Dendritic cell treated with granulocyte-macrophage colony-stimulating factor and Interleukin-4, amounts not matched to agents 40 ng/mL and 50 ng/mL, for 4 days (primary cell): Measurements from ENCODE around the gene GDF15.

Source experiments
- H3K27ac Mint-ChIP-seq: one replicate; pipeline ENCODE4 v1.8.0; 2022; ENCODE audit warnings: mild to moderate bottlenecking, mixed read lengths
- H3K27me3 Mint-ChIP-seq: one replicate; pipeline ENCODE4 v1.8.0; 2022; ENCODE audit warnings: mild to moderate bottlenecking, mixed read lengths
- H3K36me3 Mint-ChIP-seq: one replicate; pipeline ENCODE4 v1.8.0; 2022; ENCODE audit warnings: low read depth, mixed read lengths
- H3K4me1 Mint-ChIP-seq: one replicate; pipeline ENCODE4 v1.8.0; 2022; ENCODE audit warnings: low read depth, mixed read lengths
- H3K4me3 Mint-ChIP-seq: one replicate; pipeline ENCODE4 v1.8.0; 2022; ENCODE audit warnings: mild to moderate bottlenecking, moderate library complexity, mixed read lengths
- H3K9me3 Mint-ChIP-seq: one replicate; pipeline ENCODE4 v1.8.0; 2022; ENCODE audit warnings: mixed read lengths
- intact Hi-C: fragments of 100-400 bp; cut with micrococcal nuclease; formaldehyde crosslinking; loops from one replicate; pipeline ENCODE4 v1.15.0; 2022

GDF15 gene

DNA sequence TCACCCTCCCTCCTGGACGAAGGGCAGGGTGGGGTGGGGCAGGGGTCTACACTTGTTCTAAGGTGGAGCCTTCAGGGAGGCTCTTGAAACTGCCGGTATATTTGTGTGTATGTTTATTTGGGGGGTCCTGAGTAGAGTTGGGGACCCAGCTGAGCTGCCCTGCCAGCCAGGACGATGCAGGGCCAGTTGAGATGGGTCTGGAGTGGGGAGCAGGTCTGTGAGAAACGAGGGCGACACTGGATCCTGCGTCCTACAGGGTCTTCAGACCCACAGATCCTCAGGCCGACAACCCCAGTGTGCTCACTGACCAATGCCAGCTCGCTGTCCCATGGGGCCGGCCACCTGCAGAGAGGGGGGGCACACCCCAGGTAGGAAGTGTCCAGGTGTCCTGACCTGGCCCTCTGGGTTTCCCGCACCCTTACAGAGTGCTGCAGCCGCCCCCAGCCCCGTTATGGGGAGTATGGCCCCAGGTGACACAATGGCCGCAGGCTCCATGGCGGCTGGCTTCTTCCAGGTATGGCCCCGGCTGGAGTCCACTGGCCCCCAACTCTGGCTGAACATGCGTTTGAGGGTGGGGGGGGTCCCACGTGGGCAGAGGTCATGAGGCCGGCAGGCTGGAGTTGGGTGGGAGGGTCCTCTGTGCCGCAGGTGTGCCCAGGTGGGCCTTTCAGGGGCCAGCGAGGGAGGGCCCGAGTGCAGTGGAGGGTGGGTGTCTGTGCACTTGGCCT lies 44.6 kb downstream of the GDF15 start:
- no peaks in the 10 kb centered on the region for H3K9me3 Mint-ChIP-seq
- peaks cover 17% of the 10 kb centered on the region for H3K27me3 Mint-ChIP-seq
- intact Hi-C loops = no loop called here
- peaks cover 60% of the 10 kb centered on the region for H3K4me1 Mint-ChIP-seq
- peaks cover 74% of the 10 kb centered on the region for H3K36me3 Mint-ChIP-seq
- no peak overlapping the region for H3K27ac Mint-ChIP-seq
- H3K4me3 Mint-ChIP-seq = no peak overlapping the region

DNA sequence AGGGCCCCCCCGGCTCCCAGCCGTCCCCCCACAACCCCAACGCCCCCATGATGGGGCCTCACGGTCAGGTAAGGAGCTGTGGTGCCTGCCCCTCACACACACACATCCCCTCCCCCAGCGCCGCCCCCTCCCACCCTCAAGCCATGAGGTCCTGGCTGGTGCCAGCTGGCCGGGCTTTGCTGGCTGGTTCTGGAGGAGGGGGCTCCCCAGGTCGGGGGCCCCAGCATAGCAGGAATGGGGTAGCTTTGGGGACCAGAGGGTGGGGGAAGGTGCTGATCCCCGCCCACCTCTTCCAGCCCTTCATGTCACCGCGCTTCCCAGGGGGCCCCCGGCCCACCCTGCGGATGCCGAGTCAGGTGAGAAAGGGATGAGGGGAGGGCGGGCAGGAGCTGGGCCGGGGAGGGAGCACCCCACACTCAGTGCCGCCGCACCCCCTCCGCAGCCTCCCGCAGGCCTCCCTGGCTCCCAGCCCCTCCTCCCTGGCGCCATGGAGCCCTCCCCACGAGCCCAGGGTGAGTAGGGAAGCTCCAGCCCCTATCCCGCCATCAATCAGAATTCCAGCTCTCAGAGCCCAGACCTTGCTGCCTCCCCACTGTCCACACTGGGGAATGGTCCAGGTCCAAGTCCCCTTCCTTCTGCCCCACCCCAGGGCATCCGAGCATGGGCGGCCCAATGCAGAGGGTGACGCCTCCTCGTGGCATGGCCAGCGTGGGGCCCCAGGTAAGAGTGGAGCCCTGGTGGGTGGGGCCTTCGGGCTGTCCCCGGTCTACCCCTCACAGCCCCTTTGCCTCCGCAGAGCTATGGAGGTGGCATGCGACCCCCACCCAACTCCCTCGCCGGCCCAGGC lies 45.6 kb downstream of the GDF15 start:
- peaks cover 60% of the 10 kb centered on the region for H3K4me1 Mint-ChIP-seq
- intact Hi-C loops = no loop called here
- H3K27ac Mint-ChIP-seq = no peak overlapping the region
- no peak overlapping the region for H3K4me3 Mint-ChIP-seq
- peaks cover 23% of the 10 kb centered on the region for H3K27me3 Mint-ChIP-seq
- H3K36me3 Mint-ChIP-seq = peaks cover 77% of the 10 kb centered on the region
- no peaks in the 10 kb centered on the region for H3K9me3 Mint-ChIP-seq

DNA sequence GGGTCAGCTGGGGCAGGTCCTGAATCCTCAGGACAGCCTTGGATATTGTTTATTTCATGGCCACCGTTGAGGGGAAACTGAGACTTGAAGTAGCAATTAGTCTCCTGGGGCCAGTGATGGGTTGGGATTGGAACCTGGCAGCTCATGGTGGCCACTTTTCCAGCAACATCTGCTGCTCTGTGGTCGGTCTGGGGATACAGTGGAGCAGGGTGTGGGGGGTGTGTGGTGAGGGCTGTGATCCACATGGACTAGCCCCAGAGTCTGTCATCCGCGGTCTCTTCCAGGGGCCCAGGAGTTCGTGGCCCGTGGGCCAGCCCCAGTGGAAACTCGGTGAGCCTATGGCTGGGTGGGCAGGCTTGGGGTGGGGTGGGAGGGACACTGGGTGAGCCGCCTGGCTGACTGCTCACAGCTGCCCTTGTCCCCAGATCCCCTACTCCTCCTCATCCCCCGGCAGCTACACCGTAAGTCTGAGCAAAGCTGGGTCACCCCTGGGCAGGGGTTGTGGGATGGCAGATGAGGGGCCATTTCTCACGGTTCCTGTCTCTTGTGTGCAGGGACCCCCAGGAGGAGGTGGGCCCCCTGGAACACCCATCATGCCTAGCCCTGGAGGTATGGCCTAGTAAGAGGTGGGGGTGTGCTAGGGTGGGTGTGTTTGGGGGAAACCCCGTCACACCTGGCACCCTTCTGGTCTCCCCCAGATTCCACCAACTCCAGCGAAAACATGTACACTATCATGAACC lies 46.5 kb downstream of the GDF15 start:
- Mint-ChIP-seq H3K27ac (no peak overlapping the region), H3K4me1 (peaks cover 62% of the 10 kb centered on the region), H3K27me3 (peaks cover 27% of the 10 kb centered on the region), H3K9me3 (no peaks in the 10 kb centered on the region), H3K4me3 (peak overlapping the region; percentile 37), H3K36me3 (peaks cover 69% of the 10 kb centered on the region)
- intact Hi-C loops = no loop called here

DNA sequence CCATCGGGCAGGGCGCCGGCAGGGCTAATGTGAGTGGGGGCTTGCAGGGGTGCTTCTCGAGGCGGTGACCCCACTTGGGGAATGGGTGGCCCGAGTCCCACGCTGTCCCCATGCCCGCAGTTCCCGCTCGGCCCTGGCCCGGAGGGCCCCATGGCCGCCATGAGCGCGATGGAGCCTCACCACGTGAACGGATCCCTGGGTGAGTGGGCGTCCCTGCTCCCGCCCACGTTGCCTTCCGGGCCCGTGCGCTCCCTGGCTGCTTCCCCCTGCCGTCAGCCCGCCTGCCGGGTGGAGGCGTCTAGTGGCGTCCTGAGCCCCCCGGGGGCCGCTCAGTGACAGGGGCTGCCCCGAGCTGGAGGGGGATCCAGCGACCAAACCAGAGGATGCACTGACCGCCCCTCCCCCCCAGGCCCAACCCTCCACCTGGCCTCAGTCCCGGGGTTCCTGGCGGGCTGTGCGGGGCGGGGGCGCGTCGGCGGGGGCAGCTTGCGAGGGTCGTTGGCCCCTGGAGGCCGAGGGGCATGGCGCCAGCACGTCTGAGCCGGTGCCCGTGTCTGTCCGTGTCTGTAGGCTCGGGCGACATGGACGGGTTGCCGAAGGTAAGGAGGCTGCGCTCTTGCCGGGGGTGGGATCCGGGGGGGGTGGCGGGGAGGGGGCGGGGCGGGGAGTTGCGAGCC lies 47.2 kb downstream of the GDF15 start:
- intact Hi-C loops = no loop called here
- H3K9me3 Mint-ChIP-seq = no peaks in the 10 kb centered on the region
- H3K4me3 Mint-ChIP-seq = peak overlapping the region; percentile 37
- peaks cover 60% of the 10 kb centered on the region for H3K4me1 Mint-ChIP-seq
- peaks cover 62% of the 10 kb centered on the region for H3K36me3 Mint-ChIP-seq
- H3K27me3 Mint-ChIP-seq = peaks cover 33% of the 10 kb centered on the region
- no peak overlapping the region for H3K27ac Mint-ChIP-seq

DNA sequence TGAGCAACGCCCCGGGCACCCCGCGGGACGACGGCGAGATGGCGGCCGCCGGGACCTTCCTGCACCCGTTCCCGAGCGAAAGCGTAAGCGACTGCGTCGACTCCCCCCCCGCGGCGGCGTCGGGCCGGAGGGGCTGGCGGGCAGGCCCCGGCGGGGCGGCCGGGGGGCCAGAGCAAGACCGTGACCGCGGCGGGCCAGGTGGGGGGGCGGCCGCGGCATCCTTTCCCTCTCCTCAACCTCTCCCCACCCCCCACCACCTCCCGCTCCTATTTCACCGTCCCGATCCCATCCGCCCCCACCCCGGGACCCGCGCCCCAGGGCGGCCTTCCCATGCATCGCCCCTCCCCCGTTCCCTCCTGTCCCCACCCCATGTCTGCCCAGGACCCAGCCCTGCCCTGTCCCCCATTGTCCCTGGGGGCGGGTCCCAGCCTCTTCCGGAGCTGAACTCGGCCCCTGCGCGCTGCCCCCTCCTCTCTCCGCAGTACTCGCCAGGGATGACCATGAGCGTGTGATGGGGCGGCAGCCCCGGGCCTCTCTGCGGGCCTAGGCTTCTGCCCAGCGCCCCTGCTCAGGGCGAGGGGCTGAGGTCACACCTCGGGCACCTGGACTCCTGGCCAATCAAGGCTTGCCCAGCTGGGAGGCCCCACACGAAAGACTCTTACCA lies 47.9 kb downstream of the GDF15 start:
- no peaks in the 10 kb centered on the region for H3K9me3 Mint-ChIP-seq
- peak overlapping the region; percentile 70 for H3K27ac Mint-ChIP-seq
- H3K36me3 Mint-ChIP-seq = peaks cover 58% of the 10 kb centered on the region
- H3K27me3 Mint-ChIP-seq = peaks cover 40% of the 10 kb centered on the region
- intact Hi-C loops = no loop called here
- peak overlapping the region; percentile 65 for H3K4me3 Mint-ChIP-seq
- peaks cover 62% of the 10 kb centered on the region for H3K4me1 Mint-ChIP-seq

DNA sequence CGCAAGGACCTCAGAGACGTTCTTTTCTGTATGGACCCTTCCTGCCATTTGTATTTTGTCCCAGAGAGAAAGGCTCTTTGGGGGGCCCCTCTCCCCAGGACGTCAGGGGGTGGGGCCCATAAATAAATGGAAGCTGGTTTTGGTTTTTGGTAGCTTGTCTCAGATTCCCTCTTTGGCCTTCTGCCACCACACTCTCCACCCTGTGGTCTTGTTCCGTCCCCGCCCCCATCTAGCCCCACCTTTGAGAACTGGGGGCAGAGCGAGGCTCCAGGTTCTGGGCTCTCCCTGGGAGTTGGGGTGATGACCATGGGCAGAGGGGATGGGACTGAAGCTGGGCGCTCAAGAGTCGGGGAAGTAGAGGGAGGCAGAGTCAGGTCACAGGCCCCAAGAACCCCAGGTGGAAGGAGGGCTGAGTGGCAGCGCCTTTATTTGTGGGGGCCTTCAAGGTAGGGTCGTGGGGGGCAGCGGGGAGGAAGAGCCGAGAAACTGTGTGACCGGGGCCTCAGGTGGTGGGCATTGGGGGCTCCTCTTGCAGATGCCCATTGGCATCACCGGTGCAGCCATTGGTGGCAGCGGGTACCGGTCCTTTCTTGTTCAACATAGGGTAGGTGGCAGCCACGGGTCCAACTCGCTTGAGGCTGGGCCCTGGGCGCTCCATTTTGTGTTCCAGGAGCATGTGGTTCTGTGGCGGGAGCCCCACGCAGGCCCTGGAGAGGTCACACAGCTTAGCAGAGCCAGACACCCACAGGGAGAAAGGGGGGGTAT lies 48.6 kb downstream of the GDF15 start:
- intact Hi-C loops = no loop called here
- Mint-ChIP-seq H3K27me3 (peaks cover 47% of the 10 kb centered on the region), H3K9me3 (no peaks in the 10 kb centered on the region), H3K27ac (peak overlapping the region; percentile 70), H3K36me3 (peaks cover 58% of the 10 kb centered on the region), H3K4me1 (peaks cover 64% of the 10 kb centered on the region), H3K4me3 (peak overlapping the region; percentile 65)

DNA sequence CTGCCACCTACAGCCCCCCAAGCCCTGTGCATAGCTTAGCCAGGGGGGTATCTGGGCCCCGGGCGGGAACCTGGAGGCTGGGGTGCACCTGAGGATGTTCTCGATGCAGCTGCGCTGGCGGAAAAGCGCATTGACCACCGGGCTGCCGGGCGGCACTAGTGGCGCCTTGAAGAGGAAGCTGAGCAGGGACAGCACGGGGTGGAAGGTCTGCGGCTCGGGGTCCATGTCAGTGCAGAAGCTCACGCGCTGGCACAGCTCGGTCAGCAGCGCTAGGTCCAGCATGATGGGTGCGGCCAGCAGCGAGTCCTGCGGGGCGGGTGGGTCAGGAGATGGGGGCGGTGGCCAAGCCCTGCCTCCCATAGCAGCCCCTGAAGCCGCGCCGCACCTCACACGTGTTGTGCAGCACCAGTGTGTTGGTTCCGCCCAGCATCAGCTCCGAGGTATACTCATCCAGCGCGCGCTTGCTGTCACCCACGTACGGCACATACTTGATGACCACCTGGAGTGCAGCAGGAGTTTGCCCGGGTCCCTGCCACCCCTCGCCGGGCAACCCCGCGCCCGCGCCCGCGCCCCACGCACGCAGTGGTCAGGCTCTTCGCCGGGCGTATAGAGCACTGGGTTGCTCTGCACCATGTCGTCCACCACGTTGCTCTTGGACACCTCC lies 49.4 kb downstream of the GDF15 start:
- Mint-ChIP-seq H3K9me3 (no peaks in the 10 kb centered on the region), H3K36me3 (peaks cover 55% of the 10 kb centered on the region), H3K27me3 (peaks cover 53% of the 10 kb centered on the region), H3K4me3 (no peak overlapping the region), H3K27ac (peak overlapping the region; percentile 70), H3K4me1 (peaks cover 64% of the 10 kb centered on the region)
- intact Hi-C loops = no loop called here

DNA sequence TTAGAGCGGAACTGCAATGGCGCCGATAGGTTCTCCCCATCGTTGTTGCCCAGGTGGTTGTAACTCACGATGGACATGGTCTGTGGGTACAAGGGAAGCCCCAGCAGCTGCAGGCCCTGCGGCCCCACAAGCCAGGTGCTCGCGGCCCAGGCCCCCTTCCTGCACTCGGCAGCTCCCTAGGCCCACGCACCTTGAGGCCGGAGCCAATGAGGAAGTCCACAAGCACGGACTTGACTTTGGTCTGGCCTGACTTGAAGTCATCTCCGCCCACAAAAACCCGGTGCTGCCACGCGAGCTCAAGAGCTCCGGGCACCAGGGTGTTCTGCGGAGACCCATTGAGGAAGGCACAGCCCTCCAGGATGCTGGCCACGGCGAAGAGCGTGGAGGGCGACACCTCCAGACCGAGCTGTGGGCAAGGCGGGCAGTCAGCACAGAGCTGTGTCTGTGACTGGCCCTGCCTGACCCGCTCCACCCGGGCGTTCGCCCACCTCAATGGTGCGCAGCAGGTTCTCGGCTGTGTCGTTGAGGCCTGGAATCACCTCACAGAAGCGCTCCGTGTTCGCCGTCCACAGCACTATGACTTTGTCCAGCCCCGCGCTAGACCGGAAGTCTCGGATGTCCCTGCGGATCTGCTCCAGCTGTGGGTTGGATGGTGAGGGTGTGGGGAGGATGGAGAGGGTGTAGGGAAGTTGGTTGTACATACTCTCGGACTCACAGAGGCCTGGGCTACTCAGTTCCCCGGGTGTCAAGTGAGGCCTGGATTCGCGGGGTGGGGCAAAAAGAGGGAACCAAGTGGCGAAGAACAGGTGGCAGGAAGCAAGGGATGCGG lies 50.1 kb downstream of the GDF15 start:
- peaks cover 55% of the 10 kb centered on the region for H3K36me3 Mint-ChIP-seq
- intact Hi-C loops = no loop called here
- H3K27ac Mint-ChIP-seq = peak overlapping the region; percentile 50
- peaks cover 58% of the 10 kb centered on the region for H3K27me3 Mint-ChIP-seq
- peak overlapping the region; percentile 57 for H3K4me3 Mint-ChIP-seq
- H3K4me1 Mint-ChIP-seq = peaks cover 68% of the 10 kb centered on the region
- no peaks in the 10 kb centered on the region for H3K9me3 Mint-ChIP-seq

DNA sequence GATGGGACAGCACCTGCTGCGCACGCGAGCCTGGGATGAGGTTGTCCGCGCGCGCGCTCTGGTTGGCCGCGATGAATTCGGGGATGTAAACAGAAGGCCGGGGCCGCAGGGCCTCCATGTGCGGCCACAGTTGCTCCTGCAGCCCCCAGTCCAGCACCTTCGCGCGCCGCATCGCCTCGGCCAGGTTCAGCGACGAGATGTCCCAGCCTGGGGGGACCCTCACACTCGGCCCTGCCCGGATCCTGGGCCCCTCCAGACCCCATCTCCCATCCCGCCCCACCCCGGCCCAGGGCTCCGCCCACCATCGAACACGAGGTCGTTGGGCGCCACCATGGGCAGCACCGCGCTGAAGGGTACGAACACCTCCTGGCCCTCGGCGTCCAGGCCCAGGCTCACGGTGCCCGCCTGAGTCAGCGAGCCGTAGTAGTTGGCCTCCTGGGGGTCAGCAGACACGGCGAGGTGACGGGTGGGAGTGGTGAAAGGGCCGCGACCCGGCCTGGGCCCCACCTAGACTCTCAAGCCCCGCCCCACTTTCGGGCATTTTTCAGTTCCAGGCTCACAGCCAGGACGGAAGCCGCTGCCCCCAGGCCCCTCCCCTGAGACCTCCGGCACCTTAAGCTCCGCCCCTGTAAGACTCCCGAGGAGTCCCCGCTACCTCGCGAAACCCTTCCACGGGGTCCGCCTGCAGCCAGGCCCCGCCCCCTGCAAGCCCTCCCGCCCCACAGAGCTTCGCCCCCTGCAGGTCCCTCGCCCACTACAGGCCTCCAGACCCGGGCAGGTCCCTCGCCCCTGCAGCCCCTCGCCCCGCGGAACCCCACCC lies 50.9 kb downstream of the GDF15 start:
- no peaks in the 10 kb centered on the region for H3K9me3 Mint-ChIP-seq
- H3K4me3 Mint-ChIP-seq = peak overlapping the region; percentile 58
- peaks cover 55% of the 10 kb centered on the region for H3K27me3 Mint-ChIP-seq
- H3K36me3 Mint-ChIP-seq = peaks cover 57% of the 10 kb centered on the region
- intact Hi-C loops = no loop called here
- peaks cover 71% of the 10 kb centered on the region for H3K4me1 Mint-ChIP-seq
- peak overlapping the region; percentile 66 for H3K27ac Mint-ChIP-seq

DNA sequence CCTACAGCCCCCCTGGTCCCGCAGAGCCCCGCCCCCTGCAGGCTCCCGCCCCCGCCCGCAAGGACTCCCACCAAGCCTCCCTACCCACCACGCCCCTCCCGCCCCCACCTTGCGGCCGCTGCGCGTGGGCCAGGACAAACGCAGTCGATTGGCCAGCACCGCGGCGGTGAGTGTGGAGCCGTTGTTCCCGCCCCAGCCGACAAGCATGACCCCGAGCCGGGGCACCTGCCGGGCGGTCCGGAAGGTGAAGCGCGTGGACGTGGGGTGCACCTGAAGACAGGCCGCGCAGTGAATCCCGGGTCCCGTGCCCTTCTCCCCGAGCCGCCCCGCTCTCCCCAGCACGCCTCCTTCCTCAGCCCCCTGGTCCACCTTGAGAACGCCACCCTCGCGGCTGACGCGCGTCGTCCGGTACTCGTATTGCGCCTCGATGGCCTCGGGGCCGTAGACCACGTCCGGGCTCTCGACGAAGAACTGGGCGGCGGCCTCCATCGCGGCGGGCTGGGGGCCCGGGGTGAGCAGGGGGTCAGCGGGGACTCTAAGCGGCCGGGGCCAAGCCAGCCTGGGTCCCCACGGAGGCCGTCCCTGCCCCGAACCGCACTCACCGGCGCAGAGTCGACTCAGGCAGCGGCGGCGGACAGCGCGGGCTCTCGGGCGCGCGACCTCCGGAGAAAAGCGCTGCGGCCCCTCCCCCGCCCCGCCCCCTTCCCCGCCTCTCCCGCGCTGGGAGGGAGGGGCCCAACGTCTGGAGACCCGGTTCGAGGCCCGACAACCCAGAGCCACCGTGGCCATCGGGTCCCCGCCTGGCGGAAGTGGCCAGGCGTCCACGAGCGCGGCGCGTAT lies 51.8 kb downstream of the GDF15 start, which contains the start of gene ISYNA1:
TSS of gene ISYNA1 (minus strand) at position 643 of the 840 bp plus-strand sequence. CDS start at position 489, 154 bp downstream.
- Mint-ChIP-seq H3K4me3 (peak within 1 kb of the TSS; percentile 70), H3K36me3 (peaks cover 57% of the 10 kb centered on the region), H3K4me1 (peaks cover 71% of the 10 kb centered on the region), H3K27ac (peak within 1 kb of the TSS; percentile 66), H3K27me3 (peaks cover 52% of the 10 kb centered on the region), H3K9me3 (peaks cover 7% of the 10 kb centered on the region)
- intact Hi-C loops = no loop called here
